GM19452 (cell line): ENCODE measurements around the gene FUBP3.
A peak's percentile ranks its signal among the peaks of the same experiment; 100 is the strongest.
"Not testable (repeated sequence)": the region's sequence is repeated elsewhere in the genome, so short reads cannot be mapped to it uniquely, and the experiment has no call there.

Experiments used
- ATAC-seq: cut with Tn5 transposase; IDR thresholded peaks from one replicate; pipeline ENCODE4 v1.9.1; 2021; ENCODE audit not compliant: unreplicated experiment

FUBP3 gene

GRCh38 chr9:130556396-130557076, 22.8 kb upstream of the FUBP3 start:
- ATAC-seq = no peak

GRCh38 chr9:130557077-130557468, 22.3 kb upstream of the FUBP3 start:
- no peak for ATAC-seq

GRCh38 chr9:130561056-130561455, 18.3 kb upstream of the FUBP3 start:
- no peak for ATAC-seq

GRCh38 chr9:130562525-130562924, 16.9 kb upstream of the FUBP3 start:
- ATAC-seq = not testable (repeated sequence)

GRCh38 chr9:130563797-130564196, 15.6 kb upstream of the FUBP3 start:
- no peak for ATAC-seq

- ATAC-seq = no peak
These were observed 13.6 kb upstream of the FUBP3 start for GRCh38 chr9:130565792-130566191.

GRCh38 chr9:130570208-130570607, 9.2 kb upstream of the FUBP3 start:
- no peak for ATAC-seq

GRCh38 chr9:130575514-130575913, 3.9 kb upstream of the FUBP3 start:
- no peak for ATAC-seq

- no peak for ATAC-seq
These were observed 3.2 kb upstream of the FUBP3 start for GRCh38 chr9:130576176-130576575.

GRCh38 chr9:130579738-130580463, 524 bp downstream of the FUBP3 start:
- ATAC-seq = peak; percentile 31

- no peak for ATAC-seq
These were observed 2.4 kb downstream of the FUBP3 start for GRCh38 chr9:130581766-130582165.

GRCh38 chr9:130583271-130583670, 3.9 kb downstream of the FUBP3 start:
- no peak for ATAC-seq

GRCh38 chr9:130587921-130588320, 8.5 kb downstream of the FUBP3 start:
- ATAC-seq = no peak

GRCh38 chr9:130588416-130588815, 9.0 kb downstream of the FUBP3 start:
- no peak for ATAC-seq

GRCh38 chr9:130589754-130590153, 10.4 kb downstream of the FUBP3 start:
- ATAC-seq = no peak

- no peak for ATAC-seq
These were observed 10.9 kb downstream of the FUBP3 start for GRCh38 chr9:130590305-130590704.

GRCh38 chr9:130593020-130593419, 13.6 kb downstream of the FUBP3 start:
- no peak for ATAC-seq

GRCh38 chr9:130597228-130597627, 17.9 kb downstream of the FUBP3 start:
- ATAC-seq = no peak

- ATAC-seq = no peak
These were observed 18.8 kb downstream of the FUBP3 start for GRCh38 chr9:130598188-130598587.

- ATAC-seq = no peak
These were observed 20.2 kb downstream of the FUBP3 start for GRCh38 chr9:130599625-130600024.

- ATAC-seq = no peak
These were observed 21.7 kb downstream of the FUBP3 start for GRCh38 chr9:130601100-130601499.

- ATAC-seq = no peak
These were observed 24.9 kb downstream of the FUBP3 start for GRCh38 chr9:130604295-130604694.
